GM21576 (cell line): ENCODE results near the gene PDXK.

ENCODE experiments used
- ATAC-seq: cut with Tn5 transposase; IDR thresholded peaks from one replicate; pipeline ENCODE4 v1.9.1; 2021; ENCODE audit warnings: mild to moderate bottlenecking, moderate library complexity; ENCODE audit not compliant: unreplicated experiment

PDXK gene

DNA sequence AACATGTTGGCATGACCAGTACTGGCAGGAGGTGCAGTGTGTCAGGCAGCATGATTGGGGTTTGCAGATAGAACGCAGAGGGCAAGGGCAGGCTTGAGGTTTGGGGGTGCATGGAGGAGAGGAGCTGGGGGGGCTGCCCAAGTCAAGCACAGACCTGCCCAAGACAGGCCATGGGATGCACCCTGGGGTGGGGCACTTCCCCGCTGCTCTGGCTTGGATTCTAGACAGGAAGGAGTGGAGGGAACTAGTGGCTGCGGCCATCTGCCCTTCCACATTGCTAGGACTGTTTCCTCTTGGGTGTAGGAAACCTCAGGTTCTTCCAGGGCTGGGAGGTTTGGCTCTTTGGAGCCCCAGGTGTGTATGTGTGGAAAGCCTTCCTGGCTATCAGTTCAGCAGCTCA lies 3.0 kb downstream of the PDXK start:
- ATAC-seq, result no peak

DNA sequence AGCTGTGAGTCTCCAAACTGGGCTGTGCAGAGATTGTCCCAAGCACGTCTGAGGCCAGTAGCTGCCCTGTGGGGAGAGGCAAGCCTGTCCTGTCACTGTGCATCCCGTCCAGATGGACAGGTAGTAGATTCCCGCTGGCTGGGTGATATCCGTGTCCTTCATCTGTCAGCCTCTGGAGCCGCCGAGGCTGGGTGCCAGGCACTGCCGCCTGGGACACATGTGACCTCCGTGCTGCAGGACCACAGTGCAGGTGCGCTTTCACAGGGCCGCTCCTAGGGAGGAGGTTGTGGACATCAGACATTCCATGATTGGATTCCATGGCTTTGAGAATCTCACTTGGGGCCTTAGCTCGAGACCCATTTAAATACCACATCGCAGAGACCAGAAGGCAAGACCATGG lies 4.7 kb downstream of the PDXK start:
- no peak for ATAC-seq

DNA sequence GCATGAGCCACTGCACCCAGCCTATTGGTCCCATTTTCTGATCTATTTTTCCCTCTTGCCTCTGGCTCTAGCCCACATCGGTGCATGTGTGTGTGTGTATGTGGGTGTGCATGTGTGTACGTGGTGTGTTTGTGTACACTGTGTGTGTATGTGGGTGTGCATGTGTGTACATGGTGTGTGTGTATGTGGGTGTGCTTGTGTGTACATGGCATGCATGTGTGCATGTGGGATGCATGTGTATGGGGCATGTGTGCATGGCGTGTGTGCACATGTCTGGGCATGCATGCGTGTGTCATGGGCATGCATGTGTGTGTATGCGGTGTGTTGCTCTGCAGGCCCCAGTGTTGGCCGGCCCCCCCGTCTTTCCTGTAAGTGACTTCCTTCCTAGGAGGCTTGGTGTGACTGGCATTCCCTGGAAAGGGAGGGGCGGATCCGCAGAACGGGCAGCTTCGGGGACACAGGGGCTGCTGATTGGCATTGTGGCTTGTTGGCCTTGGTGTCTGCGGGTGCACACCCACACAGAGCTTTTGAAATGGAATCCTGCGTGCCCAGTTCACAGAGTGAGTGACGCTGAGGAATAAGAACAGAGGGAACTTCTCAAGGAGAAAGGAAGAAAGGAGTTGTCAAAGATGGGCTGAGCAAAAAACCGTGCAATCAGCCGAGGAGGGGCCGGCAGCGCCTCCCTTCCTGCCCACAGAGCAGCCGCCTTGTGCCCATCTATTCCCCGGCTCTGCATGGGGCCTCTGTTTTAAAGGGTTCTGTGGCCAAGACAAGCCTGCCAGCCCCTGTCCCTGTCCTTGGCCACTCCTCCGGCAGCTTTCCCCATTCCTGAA lies 8.0 kb downstream of the PDXK start:
- ATAC-seq, result no peak

DNA sequence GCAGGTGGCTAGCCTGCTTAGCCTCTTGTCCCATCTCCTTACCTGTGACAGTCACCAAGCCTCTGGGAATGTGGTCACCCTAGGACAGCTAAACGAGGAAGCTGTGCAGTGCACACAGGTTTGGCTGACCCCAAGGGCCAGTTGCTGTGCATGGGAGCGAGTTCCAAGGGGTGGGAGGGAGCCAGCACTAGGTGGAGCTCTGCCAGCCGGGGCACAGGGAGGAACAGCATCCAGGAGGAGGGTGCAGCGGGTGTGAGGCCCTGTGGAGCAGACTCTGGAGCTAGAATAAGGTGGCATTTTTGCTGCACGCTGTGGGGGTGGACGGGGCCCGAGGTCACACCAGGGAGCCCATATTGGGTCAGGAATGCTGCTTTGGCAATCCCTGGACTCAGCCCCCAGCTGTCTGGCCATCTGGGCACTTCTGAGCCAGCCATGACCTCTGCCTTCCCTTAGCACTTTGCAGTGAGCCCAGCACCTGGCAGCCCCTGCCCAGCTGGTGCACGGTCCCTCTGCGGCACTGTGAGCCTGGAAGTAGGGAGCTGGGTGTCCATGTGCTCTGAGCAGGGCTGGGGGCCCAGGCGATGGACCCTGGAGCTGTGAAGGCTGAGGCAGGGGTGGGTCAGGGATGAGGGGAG lies 8.7 kb downstream of the PDXK start:
- no peak for ATAC-seq

DNA sequence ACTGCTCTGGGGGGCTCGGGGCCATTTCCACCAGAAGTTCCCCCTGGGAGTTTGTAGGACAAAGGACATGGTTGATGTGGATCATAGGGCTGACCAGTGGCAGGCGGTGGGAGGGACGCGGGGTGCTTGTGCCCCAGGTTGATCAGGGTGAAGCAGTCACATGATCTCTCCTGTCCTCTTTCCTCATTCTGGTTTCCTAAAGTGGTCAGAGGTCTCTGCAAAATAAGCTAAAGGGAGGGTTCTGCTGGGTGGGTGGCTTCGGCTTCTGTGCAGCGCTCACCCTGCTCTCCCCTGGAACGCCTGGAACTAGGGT lies 9.2 kb downstream of the PDXK start:
- ATAC-seq, result peak; percentile 9

DNA sequence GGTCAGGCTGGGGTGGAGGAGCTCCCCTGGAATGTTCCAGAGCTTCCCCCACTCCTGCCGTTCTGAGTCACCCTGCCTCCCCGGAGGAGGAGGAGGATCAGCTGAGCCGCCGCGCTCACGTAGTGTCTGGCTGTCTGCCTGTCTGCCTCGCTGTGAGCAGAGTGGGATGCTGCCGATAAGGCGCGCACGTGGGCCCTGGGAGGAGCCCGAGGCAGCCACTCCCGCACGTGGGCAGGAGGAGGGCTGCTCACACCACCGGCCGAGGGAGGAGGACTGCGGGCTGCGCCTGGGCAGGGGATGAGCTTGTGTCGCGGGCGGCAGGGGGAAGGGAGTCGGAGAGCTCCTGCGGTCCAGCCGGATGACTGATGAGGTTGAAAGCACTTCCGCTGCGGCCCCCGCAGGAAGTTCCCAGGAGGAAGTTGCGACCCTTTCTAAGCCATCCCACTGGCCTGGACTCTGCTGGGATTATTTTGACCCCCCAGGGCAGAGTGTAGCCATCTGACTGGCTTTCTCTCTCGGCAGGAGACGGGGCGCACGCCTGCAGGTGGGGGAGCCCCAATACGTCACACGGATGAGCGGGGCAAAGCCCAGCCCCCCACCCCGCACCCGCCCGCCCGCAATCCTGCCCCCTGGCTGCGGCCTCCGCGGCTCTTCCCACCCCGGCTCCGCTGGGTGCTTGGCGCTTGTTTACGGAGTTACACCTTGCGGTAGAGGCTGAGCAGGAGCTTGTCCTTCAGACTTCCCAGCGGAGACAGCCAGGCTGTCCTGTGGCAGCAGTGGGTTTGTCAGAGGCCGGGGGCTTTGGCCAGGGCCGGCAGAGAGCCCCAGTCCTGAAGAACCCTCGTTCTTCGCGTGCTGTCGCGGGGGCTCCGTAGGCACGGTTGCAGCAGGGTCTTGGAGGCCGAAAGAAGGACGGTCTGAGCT lies 9.8 kb downstream of the PDXK start:
- peak; percentile 47 for ATAC-seq

DNA sequence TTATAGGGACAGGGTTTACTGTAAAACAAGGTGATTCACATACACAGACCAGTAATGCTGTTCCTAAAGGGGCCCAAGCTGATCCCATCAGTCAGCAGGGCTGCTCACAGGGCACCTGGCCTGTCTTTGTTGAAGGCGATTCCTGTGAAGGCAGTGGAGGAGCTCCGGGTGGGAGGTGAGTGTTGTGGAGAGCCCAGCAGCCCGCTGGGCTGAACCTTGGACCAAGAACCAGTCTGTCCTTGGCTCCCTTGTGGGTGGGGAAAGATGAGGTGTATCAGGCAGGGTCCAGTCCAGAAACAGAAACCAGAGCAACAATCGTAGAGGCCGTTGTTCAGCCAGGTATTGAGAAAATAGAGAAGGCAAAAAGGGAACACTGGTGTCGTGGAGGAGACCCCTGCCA lies 12.5 kb downstream of the PDXK start:
- ATAC-seq, result no peak

DNA sequence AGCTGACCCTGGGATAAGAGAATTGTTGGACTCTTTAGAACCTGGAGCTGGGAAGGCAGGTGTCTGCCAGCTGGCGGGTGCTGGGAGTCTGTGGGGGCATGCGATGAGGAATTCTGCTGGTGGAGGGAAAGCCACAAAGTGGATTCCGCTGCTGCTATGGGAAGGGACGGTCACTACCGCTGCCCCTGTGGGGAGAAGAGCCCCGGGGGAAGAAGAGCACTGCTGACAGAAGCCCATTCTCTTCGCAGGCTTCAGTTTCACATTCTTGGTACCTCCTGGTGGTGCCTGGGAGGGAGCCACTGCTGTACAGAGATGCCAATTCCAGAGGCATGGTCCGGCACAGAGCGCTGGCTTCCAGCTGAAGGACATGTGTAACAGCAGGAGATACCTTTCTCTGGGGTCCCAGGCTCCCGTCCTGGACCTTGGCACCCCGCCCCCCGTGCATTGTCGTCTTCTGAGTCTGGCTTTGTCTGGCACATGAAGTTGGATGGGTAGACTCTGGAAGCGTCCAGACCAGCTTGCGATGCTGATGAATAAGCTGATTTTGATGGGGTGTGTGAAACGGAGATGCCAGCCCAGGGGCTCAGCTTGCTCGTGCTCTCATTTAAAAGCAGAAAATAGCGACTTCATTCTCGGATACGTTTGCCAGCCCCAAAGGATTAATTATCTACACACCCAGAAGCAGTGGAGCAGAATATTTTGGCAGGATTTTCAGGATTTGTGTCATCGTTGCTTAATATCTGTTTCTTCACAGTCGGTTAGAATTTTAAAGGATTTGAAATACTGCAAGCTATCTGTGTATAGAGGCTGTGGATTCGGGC lies 13.2 kb downstream of the PDXK start:
- ATAC-seq, result no peak

DNA sequence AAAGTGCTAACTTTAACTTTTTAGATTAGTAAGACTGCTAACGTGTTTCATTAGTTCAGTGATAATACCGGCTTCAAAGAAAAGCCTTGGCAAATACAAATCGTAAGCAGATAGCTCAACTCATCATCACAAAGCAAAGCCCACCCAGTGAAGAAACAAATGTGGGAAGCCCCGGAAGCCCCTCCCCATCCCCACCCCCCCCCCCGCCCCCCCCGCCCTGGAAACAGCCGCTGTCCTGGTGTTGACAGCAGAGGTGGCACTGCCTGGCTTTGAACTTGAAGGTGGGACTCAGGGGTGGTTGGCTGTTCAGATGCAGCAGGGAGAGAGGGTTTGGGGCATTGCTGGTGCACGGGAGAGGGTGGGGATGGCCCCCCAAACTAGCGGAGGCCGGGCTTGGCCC lies 14.1 kb downstream of the PDXK start:
- ATAC-seq, result no peak

DNA sequence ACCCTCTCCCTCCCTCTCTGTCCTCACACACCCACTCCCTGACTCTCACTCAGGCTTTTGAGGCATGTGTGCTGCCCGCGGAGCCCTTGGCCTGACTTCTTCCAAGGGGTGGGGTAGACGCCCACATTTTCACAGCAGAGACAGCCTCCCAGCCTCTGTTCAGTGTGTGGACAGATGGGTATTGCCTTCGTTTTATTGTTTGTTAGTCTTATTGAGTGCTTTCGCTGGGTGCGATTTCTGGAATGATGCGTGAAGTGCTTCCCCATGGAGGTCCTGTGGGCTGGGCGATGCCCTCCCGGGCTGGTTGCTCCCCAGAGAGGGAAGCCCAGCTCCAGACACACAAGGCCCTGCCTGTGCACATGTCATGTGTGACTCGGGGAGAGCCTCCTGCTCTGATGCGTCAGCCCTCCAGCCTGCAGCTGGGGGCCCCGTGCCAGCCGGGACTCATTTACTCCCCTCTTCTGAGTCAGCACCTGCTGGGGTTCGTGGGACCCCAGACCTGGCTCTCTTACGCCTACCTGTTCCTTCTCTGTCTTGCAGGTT lies 14.7 kb downstream of the PDXK start:
- no peak for ATAC-seq

DNA sequence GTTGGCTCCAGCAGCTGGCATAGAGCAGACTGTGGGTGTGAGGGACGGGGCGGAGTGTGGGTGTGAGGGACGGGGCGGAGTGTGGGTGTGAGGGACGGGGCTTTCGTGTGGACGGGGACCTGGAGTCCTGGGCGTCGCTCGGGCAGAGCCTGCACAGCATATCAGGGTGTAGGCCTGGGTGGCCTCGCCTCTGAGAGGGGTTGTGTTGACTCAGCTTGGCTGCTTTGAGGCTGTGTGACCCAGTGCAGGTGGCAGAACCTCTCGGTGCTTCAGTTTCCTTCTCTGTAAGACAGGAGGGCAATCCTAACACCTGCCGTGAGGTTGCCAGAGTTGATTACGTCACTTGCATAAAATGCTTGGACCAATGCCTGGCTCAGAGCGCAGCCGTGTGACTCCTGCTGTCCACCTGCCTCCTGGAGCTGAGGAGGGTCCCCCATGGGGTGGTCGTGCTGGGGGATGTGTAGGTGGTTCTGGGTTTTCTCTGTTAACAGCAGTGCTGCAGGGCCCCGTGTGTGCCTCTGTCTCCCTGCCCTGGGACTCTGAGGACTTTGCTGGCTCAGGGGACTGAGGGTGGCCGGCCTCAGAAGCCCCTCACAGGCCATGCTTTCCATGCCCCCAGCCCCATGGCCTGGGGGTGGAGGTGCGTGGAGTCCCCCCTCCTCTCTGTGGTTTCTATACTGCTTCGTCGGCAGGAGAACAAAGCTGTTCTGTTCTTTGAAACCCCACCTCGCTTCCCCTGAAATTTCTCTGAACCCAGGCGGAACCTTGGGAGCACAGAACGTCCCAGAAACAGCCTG lies 15.4 kb downstream of the PDXK start:
- ATAC-seq, result no peak

DNA sequence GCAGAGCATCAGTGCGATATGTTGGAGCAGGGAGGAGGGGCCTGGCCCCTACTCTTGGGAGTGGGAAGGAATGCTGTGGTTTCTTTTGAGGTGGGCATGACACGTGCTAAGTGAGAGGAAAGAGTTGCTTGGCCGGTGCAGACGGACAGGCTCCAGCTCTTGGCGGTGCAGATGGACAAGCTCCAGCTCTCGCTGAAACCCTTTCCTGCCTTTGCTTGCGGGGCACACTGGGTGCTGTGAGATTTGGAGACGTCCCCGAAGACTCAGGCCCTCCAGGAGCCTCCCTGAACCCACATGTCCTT lies 15.9 kb downstream of the PDXK start:
- no peak for ATAC-seq

DNA sequence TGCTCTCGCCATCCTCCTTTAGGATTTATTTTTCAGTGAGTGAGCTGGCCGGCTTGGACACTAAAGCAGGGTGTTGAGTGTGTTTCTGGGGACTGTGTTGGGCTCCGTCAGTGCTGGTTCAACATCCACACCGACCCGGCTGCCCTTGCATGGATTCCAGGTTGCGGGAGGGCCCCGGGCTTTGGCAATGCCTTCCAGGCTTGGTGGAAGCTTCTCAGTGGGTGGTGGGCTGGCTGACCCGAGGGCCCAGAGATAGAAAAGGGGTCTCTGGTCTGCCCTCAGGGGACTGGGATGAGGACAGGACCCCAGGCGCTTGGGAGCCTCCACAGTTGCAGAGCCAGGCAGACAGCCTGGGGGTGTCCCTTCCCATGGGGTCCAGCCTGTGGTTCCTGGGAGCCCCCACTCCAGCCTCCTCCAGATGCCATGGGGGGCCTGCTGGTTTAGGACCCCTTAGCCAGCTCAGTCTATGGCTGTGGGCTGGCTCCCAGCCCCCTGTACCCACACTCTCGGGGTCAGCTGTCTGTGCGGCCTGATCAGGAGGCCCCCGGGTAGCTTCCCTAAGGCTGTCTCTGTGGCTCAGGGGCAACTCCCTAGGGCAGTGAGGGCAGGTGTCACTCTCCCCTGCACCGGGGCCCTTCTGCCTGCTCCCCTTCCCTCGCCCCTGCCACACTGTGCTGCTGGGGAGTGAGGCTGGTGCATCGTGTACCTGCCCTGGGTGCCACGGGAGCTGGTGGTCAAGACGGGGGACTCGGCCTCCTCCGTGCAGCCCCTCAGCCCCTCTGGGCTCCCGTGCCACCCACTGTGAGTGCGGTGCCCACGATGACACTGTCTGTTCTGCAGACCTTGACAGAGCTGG lies 16.5 kb downstream of the PDXK start:
- ATAC-seq, result no peak

DNA sequence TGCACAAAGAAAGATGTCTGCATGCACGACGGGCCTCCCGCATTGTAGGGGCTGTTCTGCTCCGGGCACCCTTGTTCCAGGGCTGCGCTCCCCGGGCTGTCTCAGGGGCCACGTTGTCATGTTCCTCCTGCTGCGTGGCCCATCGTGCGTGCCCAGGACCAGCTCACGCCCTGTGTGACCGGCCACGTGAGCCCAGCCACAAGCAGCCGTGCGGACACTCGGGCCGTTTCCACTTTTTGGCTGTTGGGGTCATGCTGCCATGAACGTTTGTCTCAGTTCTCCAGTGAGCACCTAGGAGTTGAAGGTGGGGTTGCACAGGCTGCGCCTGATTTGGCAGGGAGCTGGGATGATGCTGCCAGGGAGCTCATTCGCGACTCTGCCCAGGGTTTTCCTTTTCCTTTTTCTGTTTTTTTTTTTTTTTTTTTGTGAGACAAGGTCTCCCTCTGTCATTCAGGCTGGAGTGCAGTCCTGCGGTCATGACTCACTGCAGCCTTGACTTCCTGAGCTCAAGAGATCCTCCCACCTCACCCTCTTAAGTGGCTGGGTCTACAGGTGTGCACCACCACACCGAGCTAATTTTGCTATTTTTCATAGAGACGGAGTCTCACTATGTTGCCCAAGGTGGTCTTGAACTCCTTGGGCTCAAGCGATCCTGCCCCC lies 17.4 kb downstream of the PDXK start:
- ATAC-seq, result no peak

DNA sequence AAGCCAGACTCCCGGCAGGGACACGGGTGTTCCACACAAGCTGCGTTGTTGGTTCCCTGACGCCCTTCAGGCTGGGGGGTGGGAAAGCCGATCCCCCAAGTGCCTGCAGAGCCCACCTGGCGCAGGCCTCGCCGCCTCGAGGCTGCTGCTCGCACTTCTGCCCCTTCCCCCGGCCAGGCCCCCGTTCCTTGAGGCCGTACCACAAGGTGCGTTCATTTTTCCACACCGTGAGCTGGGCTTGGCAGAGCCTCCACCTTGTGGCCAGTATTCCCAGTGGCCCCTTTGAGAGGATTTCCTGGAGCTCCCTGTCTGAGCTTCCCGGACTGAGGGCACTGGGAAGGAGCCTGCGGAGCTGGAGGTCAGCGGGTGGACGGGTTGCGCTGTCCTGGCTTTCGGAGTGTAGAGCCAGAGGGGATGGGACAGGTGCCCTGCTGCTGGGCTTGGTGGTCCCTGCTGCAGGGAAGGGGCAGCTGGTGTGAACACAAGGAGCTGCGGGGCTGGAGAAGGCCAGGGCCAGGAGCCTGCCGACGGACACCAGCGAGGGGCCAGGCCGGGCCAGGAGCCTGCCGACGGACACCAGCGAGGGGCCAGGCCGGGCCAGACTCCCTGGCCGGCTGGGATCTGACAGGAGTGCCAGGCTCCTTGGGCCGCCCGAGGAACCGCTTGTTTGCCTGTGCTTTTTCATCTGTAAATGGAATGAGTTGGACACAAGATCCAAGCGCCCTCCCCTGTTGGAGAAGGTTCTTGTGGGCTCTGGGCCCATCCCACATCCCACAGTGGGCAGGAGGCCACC lies 18.4 kb downstream of the PDXK start:
- no peak for ATAC-seq

DNA sequence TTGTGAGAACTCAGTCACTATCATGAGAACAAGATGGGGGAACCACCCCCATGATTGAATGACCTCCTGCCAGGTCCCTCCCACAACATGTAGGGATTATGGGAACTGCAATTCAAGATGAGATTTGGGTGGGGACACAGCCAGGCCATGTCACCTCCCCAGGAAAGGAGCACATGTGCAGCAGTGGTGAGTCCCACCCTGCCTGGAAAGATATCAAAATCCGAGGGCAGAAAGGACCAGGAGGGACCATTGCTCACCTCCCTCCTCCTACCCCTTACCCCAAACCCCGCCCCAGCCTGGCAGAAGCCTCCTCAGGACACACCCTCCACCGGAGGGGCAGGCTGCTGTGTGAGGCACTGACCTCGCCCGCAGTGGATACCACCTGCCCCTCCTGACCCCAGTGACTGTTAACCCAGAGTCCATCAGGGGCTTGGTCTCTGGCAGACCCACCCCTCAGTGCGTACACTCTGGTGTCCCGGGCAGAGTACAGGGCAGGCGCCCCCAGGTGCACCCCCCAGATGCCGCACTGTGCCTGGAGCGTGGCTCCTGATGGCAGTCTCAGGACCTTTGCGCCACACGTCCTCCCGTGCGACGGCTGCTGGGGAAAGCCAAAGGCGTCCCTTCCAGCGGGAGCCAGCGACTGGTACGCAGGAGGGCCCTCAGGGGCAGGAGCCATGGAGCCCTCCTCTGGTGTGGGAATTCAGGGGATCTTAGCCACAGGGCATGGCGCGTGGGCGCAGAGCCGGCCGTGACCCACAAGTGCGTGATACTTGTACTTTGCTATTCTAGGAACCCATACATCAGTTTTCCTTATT lies 20.9 kb downstream of the PDXK start:
- no peak for ATAC-seq
